Osteoblast (primary cell): ENCODE results near the gene GBX1. TPM values are rescaled to one million over a fixed set of nuclear protein-coding genes. Genes with fewer than 3 reads are reported as not detected.

Experiments
- DNase-seq: peaks from one replicate; pipeline ENCODE4 v3.0.0; 2011; ENCODE audit warnings: low spot score, mixed read lengths; ENCODE audit not compliant: insufficient read length; ENCODE audit errors: missing footprints
- H2AFZ ChIP-seq: 2 replicates; pipeline ENCODE4 v1.6.0; 2011; ENCODE audit warnings: mild to moderate bottlenecking, low read length
- H3K27ac ChIP-seq: 2 replicates; pipeline ENCODE4 v1.5.1; 2011; ENCODE audit warnings: mild to moderate bottlenecking, low read depth, low read length, moderate library complexity
- H3K27me3 ChIP-seq: 2 replicates; pipeline ENCODE4 v1.6.0; 2012; ENCODE audit warnings: mild to moderate bottlenecking, control low read depth, inconsistent platforms, low read length, moderate library complexity; ENCODE audit not compliant: insufficient read depth
- H3K36me3 ChIP-seq: 2 replicates; pipeline ENCODE4 v1.5.1; 2011; ENCODE audit warnings: mild to moderate bottlenecking, low read length, control low read depth, moderate library complexity; ENCODE audit not compliant: insufficient read depth
- H3K4me1 ChIP-seq: 2 replicates; pipeline ENCODE4 v1.5.1; 2011; ENCODE audit warnings: mild to moderate bottlenecking, low read length, control low read depth, moderate library complexity; ENCODE audit not compliant: insufficient read depth
- H3K4me2 ChIP-seq: 2 replicates; pipeline ENCODE4 v1.6.0; 2011; ENCODE audit warnings: mild to moderate bottlenecking, low read length; ENCODE audit not compliant: insufficient read depth
- H3K4me3 ChIP-seq: fragments of 200-600 bp; sonication (generic); 3 replicates; pipeline ENCODE4 v1.5.1; 2012; ENCODE audit warnings: mild to moderate bottlenecking, low read length, inconsistent platforms; ENCODE audit not compliant: insufficient read depth
- H3K79me2 ChIP-seq: 2 replicates; pipeline ENCODE4 v1.6.0; 2012; ENCODE audit warnings: mild to moderate bottlenecking, low read length, control low read depth, inconsistent platforms; ENCODE audit not compliant: insufficient read depth
- H3K9me3 ChIP-seq: 2 replicates; pipeline ENCODE4 v1.5.1; 2011; ENCODE audit warnings: low read depth, low read length, control low read depth
- H4K20me1 ChIP-seq: 2 replicates; pipeline ENCODE4 v1.6.0; 2012; ENCODE audit warnings: mild to moderate bottlenecking, low read length, control low read depth; ENCODE audit not compliant: insufficient read depth
- total RNA-seq: library from RNA; depleted of rRNA; stranded (reverse); fragments of >200 nt; gene quantifications from 2 replicates; pipeline ENCODE4 v1.2.3, GENCODE V29; 2012
- TF ChIP-seq, protein P1 (sequence below): IDR thresholded peaks from 2 replicates; pipeline ENCODE4 v1.5.1; 2011; ENCODE audit warnings: mild to moderate bottlenecking, low read depth, low read length, moderate library complexity; ENCODE audit errors: extremely low read depth

The GBX1 gene
- total RNA-seq, 1 donor = not detected

DNA sequence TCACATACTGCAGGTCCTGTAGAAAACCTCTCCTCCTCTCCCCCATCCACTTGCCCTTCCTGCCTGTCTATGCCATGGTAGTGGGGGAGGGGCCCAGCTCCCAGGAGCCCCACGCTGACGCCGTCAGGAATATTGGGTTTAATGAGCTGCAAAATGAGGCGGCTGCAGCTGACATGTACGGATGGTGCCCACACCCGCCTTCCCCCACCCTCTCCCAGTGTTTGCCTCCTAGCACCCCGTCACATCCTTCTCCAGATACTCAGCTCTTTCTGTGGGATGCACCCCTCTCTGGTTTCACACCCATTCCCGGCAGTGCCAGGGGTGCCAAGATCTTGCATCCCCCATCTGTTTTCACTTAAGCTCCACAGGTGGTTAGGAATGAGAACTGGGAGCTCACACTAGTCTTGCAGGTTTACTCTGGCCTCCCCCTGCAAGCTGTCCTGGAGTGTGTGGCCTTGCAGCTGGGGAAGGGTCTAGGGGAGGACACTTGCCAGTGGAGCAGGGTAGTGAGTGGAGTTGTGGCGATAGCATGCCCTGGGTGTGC lies 26.1 kb downstream of the GBX1 start:
- H3K79me2 ChIP-seq = no peaks in the 10 kb centered on the region
- TF ChIP-seq, protein P1, sequence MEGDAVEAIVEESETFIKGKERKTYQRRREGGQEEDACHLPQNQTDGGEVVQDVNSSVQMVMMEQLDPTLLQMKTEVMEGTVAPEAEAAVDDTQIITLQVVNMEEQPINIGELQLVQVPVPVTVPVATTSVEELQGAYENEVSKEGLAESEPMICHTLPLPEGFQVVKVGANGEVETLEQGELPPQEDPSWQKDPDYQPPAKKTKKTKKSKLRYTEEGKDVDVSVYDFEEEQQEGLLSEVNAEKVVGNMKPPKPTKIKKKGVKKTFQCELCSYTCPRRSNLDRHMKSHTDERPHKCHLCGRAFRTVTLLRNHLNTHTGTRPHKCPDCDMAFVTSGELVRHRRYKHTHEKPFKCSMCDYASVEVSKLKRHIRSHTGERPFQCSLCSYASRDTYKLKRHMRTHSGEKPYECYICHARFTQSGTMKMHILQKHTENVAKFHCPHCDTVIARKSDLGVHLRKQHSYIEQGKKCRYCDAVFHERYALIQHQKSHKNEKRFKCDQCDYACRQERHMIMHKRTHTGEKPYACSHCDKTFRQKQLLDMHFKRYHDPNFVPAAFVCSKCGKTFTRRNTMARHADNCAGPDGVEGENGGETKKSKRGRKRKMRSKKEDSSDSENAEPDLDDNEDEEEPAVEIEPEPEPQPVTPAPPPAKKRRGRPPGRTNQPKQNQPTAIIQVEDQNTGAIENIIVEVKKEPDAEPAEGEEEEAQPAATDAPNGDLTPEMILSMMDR = no peak
- H3K4me2 ChIP-seq = no peak overlapping the region
- H2AFZ ChIP-seq = no peak overlapping the region
- H3K27ac ChIP-seq = no peak overlapping the region
- no peaks in the 10 kb centered on the region for H4K20me1 ChIP-seq
- DNase-seq = no peak
- peaks cover 31% of the 10 kb centered on the region for H3K36me3 ChIP-seq
- H3K4me3 ChIP-seq = no peak overlapping the region
- no peaks in the 10 kb centered on the region for H3K27me3 ChIP-seq
- H3K9me3 ChIP-seq = no peaks in the 10 kb centered on the region
- no peaks in the 10 kb centered on the region for H3K4me1 ChIP-seq

DNA sequence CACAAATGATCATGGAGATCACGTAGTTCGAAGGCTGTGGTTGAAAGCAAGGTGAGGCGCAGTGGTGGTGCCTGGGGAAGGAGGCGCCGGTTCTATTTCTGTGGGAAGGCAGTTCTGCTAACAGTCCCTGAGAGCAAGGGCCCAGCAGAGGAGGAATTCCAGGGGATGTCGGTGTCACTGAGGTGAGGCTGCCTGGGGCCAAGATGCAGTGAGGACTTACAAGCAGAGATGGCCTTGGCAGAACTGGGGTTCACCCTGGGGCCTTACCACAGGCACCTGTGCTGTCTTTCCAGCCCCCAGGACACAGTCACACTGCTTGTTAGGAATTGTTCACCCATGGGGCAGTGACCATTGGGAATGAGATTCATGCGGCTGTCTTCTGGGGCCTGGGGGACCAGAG lies 26.7 kb downstream of the GBX1 start:
- H4K20me1 ChIP-seq = no peaks in the 10 kb centered on the region
- no peaks in the 10 kb centered on the region for H3K4me1 ChIP-seq
- peaks cover 35% of the 10 kb centered on the region for H3K36me3 ChIP-seq
- H3K27me3 ChIP-seq = no peaks in the 10 kb centered on the region
- H3K4me3 ChIP-seq = no peak overlapping the region
- H3K9me3 ChIP-seq = no peaks in the 10 kb centered on the region
- H3K27ac ChIP-seq = no peak overlapping the region
- no peak overlapping the region for H3K4me2 ChIP-seq
- TF ChIP-seq, protein P1 = no peak
- DNase-seq = no peak
- H3K79me2 ChIP-seq = no peaks in the 10 kb centered on the region
- no peak overlapping the region for H2AFZ ChIP-seq

DNA sequence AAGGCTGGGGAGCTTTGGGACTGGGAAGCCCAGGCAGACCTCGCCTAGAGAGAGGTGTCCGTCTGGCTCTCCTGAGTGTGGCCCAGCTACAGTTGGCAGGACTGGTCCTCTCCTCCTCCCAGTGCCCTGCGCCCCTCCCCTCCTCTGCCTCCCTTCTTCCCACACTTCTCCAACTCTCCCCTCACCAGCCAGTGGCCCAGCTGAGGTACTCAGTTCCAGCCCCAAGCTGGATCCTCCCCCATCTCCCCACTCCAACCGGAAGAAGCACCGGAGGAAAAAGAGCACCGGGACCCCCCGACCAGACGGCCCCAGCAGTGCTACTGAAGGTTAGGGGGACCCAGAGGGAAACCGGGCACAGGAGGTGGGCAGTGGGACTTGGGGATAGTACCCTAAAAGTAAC lies 27.7 kb downstream of the GBX1 start:
- H3K4me1 ChIP-seq = no peaks in the 10 kb centered on the region
- no peak overlapping the region for H3K4me3 ChIP-seq
- no peaks in the 10 kb centered on the region for H3K9me3 ChIP-seq
- no peaks in the 10 kb centered on the region for H3K27me3 ChIP-seq
- H3K4me2 ChIP-seq = no peak overlapping the region
- H4K20me1 ChIP-seq = peaks cover 7% of the 10 kb centered on the region
- H2AFZ ChIP-seq = no peak overlapping the region
- TF ChIP-seq, protein P1 = no peak
- no peaks in the 10 kb centered on the region for H3K79me2 ChIP-seq
- peaks cover 45% of the 10 kb centered on the region for H3K36me3 ChIP-seq
- DNase-seq = no peak
- no peak overlapping the region for H3K27ac ChIP-seq

DNA sequence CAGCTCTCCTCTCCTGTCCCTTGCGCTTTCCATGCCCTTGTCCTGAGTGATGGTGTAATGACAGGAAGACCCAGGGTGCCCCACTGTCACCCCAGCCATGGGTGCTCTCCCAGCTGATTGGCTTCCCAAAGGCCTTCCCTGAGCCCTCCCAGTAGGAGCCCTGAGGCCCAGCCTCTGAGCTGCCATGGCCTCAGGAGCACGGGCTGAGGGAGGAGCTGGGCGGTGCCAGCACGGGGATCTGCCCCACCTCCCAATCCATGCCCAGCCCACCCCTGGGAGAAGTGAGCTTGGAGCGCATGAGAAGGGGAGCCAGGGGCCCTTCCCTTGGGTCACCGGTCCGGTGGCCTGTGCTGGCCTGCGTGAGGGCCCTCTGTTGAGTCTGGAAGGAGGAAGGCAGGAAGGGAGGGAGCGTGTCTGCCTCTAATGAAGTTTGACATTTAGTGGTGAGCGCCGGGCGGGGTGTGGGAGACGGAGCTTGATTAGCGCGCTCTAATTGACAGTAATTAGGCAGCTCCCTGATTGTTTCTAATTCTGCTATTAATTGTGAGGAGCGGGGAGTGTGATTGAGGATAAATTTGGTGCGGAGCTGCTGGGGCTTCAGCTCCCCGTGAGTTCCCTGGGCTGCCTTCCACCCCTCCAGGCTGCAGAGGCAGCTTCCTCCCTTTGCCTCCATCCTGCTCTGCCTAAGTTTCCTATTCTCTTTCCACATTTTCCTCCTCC lies 28.3 kb downstream of the GBX1 start:
- Histone ChIP-seq H3K27me3 (no peaks in the 10 kb centered on the region), H3K36me3 (peaks cover 48% of the 10 kb centered on the region), H2AFZ (no peak overlapping the region), H3K79me2 (no peaks in the 10 kb centered on the region), H3K4me2 (no peak overlapping the region), H3K4me1 (no peaks in the 10 kb centered on the region), H3K9me3 (no peaks in the 10 kb centered on the region), H3K4me3 (no peak overlapping the region), H4K20me1 (peaks cover 7% of the 10 kb centered on the region), H3K27ac (no peak overlapping the region)
- peak; percentile 80 for DNase-seq
- TF ChIP-seq, protein P1 = no peak
